Body of pancreas (tissue), 4 donors: ENCODE results near the gene ANTXR2. TPM values are rescaled to one million over a fixed set of nuclear protein-coding genes. Genes with fewer than 3 reads are reported as not detected.

Experiments used
- ATAC-seq: fragments of 150-250 bp; one replicate; pipeline ENCODE4 v1.9.1; 2016
- DNase-seq, 4 donors: peaks; one replicate each; pipeline ENCODE4 v3.0.0-alpha.2; 2019
- H3K27ac ChIP-seq, 4 donors: fragments of 200-600 bp; sonication (generic); 1 replicate in 3 of 4; 2 replicates in 1 of 4; pipeline versions ENCODE4 v1.5.1 to v1.6.1; 2016 to 2019; ENCODE audit warnings: mild to moderate bottlenecking in 1 of 4, mixed read lengths in 1 of 4, moderate library complexity in 1 of 4
- H3K27me3 ChIP-seq, 2 donors: fragments of 200-600 bp; sonication (generic); one replicate each; pipeline ENCODE4 v1.6.0; 2016; ENCODE audit warnings: mild to moderate bottlenecking in 1 of 2
- H3K36me3 ChIP-seq, 2 donors: fragments of 200-600 bp; sonication (generic); replicated peaks in 1 of 2; 2 replicates each; pipeline ENCODE4 v1.5.1; 2016; ENCODE audit warnings: low read depth in 2 of 2; ENCODE audit not compliant: insufficient read depth in 1 of 2
- H3K4me1 ChIP-seq: fragments of 200-600 bp; sonication (generic); one replicate; pipeline ENCODE4 v1.6.0; 2016
- H3K4me3 ChIP-seq, 2 donors: fragments of 200-600 bp; sonication (generic); 1 replicate in 1 of 2; 2 replicates in 1 of 2; pipeline ENCODE4 v1.5.1; 2016 to 2019
- H3K9me3 ChIP-seq, 3 donors: fragments of 200-600 bp; sonication (generic); 1 replicate in 2 of 3; 2 replicates in 1 of 3; pipeline ENCODE4 v1.5.1; 2016
- POLR2A ChIP-seq, 3 donors: fragments of 450-650 bp; IDR thresholded peaks; one replicate each; pipeline ENCODE4 v1.6.1; 2016; ENCODE audit warnings: antibody characterized with exemption in 3 of 3, mild to moderate bottlenecking in 2 of 3
- WGBS, 2 donors: methylation state at CpG; one replicate each; pipeline ENCODE4 v1.1.5; 2017; 5-methylcytosine and 5-hydroxymethylcytosine counted together
- intact Hi-C: fragments of 100-400 bp; cut with DNase I; formaldehyde crosslinking; loops from one replicate; pipeline ENCODE4 v1.15.1; 2023
- total RNA-seq, 2 donors: library from RNA; depleted of rRNA; stranded (reverse); fragments of >200 nt; gene quantifications; one replicate each; pipeline ENCODE4 v1.1.0, GENCODE V29; 2016
- TF ChIP-seq, protein P1 (sequence below), 7 experiments: fragments of 450-650 bp in 4 of 7; fragments of 200-600 bp in 3 of 7; sonication (generic) in 3 of 7; IDR thresholded peaks; one replicate each; pipeline ENCODE4 v1.5.1; 2016 to 2019; ENCODE audit warnings: antibody characterized with exemption in 7 of 7

ANTXR2 gene
- total RNA-seq, 2 donors from 2014 or later = 16.9 to 34.6 TPM

DNA sequence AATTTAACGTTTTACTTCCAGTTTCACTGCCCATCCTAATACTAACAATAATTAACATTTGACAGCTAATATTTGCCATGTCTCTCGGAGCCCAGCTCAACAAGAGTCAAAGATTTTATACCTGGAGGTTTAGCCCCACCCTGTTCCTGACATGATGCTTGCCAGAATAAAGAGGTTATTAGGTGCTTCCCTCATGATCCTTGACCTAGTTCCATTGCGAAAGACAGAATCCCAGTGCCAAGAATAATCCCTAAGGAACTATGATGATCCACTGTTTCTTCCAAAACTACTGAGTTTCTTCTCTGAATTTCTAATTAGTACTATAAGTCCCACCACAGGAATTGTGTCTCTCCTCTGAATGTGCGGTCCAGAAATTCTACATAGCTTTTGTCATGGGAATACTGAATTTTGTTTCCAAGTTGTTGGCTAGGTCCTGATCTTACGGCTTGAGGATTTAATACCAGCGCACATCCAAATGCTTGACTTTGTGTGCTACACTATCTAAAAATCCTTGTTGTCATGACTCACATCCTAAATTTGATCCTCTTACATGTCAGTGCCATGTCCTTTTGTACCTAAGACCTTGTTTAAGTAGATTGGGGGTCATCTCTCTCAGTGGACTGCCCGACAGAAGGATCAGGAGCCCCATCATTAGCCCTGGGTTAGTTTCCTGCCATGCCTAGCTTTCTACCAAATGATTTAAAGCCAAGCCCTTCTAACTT is 23.1 kb downstream of the ANTXR2 start:
- DNase-seq (no peak), ATAC-seq (no peak)
- Histone ChIP-seq H3K4me3 (no peak overlapping the region), H3K27me3 (no peaks in the 10 kb centered on the region), H3K36me3 (peaks cover 0 to 3% of the 10 kb centered on the region in 2 donors), H3K9me3 (no peaks in the 10 kb centered on the region), H3K4me1 (no peaks in the 10 kb centered on the region), H3K27ac (no peak overlapping the region)
- TF ChIP-seq POLR2A (IDR thresholded peaks at IDR 0.05) = no peak
- TF ChIP-seq, protein P1, sequence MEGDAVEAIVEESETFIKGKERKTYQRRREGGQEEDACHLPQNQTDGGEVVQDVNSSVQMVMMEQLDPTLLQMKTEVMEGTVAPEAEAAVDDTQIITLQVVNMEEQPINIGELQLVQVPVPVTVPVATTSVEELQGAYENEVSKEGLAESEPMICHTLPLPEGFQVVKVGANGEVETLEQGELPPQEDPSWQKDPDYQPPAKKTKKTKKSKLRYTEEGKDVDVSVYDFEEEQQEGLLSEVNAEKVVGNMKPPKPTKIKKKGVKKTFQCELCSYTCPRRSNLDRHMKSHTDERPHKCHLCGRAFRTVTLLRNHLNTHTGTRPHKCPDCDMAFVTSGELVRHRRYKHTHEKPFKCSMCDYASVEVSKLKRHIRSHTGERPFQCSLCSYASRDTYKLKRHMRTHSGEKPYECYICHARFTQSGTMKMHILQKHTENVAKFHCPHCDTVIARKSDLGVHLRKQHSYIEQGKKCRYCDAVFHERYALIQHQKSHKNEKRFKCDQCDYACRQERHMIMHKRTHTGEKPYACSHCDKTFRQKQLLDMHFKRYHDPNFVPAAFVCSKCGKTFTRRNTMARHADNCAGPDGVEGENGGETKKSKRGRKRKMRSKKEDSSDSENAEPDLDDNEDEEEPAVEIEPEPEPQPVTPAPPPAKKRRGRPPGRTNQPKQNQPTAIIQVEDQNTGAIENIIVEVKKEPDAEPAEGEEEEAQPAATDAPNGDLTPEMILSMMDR (IDR thresholded peaks at IDR 0.05) = no peak
- WGBS, 2 donors = 78 to 82% methylated on average over 7 of the region's 7 CpGs
- intact Hi-C loops = no loop called here

DNA sequence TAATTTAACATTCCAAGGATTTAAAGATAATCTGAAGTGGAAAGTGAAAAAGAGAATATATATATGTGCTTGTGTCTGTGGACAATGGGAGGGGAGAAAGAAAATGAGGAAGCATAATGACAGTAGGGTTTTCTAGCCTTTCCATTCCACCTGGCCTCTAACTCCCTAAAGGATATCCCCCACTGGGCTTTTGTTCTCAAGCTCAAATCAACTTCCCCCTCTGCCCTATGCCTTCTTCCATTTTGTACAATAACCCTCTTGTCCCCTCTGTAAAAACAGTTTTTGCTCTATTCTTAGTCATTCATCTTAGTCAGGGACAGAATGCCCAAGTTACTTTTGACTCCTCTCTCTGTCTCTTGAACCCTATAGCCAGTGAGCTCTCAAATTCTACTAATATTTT is 23.6 kb downstream of the ANTXR2 start:
- DNase-seq (no peak), ATAC-seq (no peak)
- TF ChIP-seq, protein P1 (IDR thresholded peaks at IDR 0.05) = no peak
- no peak for TF ChIP-seq POLR2A (IDR thresholded peaks at IDR 0.05)
- intact Hi-C loops = no loop called here
- Histone ChIP-seq H3K4me1 (no peaks in the 10 kb centered on the region), H3K9me3 (no peaks in the 10 kb centered on the region), H3K27me3 (no peaks in the 10 kb centered on the region), H3K4me3 (no peak overlapping the region), H3K36me3 (peaks cover 0 to 3% of the 10 kb centered on the region in 2 donors), H3K27ac (no peak overlapping the region)

DNA sequence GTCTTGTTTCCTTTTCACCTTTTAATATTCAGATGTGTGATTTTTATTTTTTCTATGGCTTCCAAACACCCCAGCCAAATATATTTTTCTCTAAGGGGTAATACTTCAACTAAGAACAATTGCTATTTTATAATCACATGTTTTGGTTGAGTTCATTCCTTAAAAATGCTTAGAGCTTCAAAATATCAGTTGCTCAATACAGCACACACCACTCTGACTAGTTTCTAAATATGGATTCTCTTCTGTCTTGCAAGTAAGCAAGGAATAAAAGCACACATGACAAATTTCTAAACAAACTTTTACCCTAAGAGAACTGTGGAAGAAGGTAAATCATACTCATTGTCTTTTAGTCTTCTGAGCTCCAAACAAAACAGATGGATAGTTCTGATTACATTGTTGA is 27.2 kb downstream of the ANTXR2 start:
- DNase-seq = no peak
- intact Hi-C loops = no loop called here
- ATAC-seq = no peak
- Histone ChIP-seq H3K36me3 (no peaks in the 10 kb centered on the region), H3K27ac (no peak overlapping the region), H3K4me3 (no peak overlapping the region), H3K9me3 (no peaks in the 10 kb centered on the region), H3K27me3 (no peaks in the 10 kb centered on the region), H3K4me1 (peaks cover 4% of the 10 kb centered on the region)
- TF ChIP-seq POLR2A (IDR thresholded peaks at IDR 0.05) = no peak
- TF ChIP-seq, protein P1 (IDR thresholded peaks at IDR 0.05) = no peak

DNA sequence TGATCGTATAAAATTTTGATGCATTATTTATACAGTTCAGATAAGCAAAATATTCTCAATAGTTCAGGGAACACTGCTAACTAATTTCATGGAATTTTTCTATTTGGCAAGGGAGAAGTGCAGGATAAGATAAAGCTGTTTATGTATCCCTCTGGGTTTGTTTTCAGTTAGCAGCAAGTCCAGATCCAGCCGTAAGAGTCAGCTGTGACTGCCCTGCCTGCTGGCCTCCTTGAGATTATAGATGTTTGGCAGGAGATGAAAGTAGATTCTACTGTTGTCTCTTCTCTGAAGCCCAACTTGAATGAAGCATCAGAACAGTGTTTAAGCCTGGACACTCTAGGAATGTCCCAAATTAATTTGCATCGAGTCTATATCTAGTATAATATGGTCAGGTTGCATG is 29.5 kb downstream of the ANTXR2 start:
- Histone ChIP-seq H3K9me3 (no peaks in the 10 kb centered on the region), H3K36me3 (no peaks in the 10 kb centered on the region), H3K27me3 (no peaks in the 10 kb centered on the region), H3K4me3 (no peak overlapping the region), H3K27ac (no peak overlapping the region), H3K4me1 (peaks cover 4% of the 10 kb centered on the region)
- WGBS, 2 donors = 43 to 47% methylated on average over 3 of the region's 3 CpGs
- TF ChIP-seq POLR2A (IDR thresholded peaks at IDR 0.05) = no peak
- TF ChIP-seq, protein P1 (IDR thresholded peaks at IDR 0.05) = no peak
- ATAC-seq (no peak), DNase-seq (peak in 1 of 4 donors; percentile 7)
- intact Hi-C loops = no loop called here

DNA sequence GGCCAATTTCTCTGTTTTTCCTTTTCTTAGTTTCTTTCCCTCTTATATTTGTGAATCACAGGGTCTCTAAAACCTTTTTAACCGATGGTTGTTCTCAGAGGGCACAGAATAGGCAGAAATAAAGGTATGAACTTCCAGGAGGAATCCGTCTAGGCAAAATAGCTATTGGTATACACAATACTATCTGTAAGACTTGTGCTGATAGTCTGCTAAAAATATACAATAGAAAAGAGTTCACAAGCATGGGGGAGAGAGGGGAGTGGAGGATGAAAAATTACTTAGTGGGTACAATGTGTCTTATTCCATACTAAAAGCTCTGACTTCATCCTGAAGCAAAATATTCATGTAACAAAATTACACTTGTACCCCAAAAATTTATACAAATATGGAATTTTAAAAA is 30.2 kb downstream of the ANTXR2 start:
- Histone ChIP-seq H3K9me3 (no peaks in the 10 kb centered on the region), H3K27me3 (no peaks in the 10 kb centered on the region), H3K4me3 (no peak overlapping the region), H3K36me3 (no peaks in the 10 kb centered on the region), H3K27ac (no peak overlapping the region), H3K4me1 (peaks cover 4% of the 10 kb centered on the region)
- ATAC-seq (no peak), DNase-seq (no peak)
- 87 to 90% methylated on average over 2 of the region's 2 CpGs for WGBS, 2 donors
- TF ChIP-seq, protein P1 (IDR thresholded peaks at IDR 0.05) = no peak
- TF ChIP-seq POLR2A (IDR thresholded peaks at IDR 0.05) = no peak
- intact Hi-C loops = no loop called here
